GM19043 (cell line): ENCODE data around the gene SLC38A9.

Experiments used
- ATAC-seq: cut with Tn5 transposase; IDR thresholded peaks from one replicate; pipeline ENCODE4 v1.9.1; 2021; ENCODE audit warnings: low read depth; ENCODE audit not compliant: unreplicated experiment

SLC38A9 gene

GRCh38 chr5:55665065-55665464 lies 47.1 kb downstream of the SLC38A9 start:
- no peak for ATAC-seq

- ATAC-seq: no peak
Measured at GRCh38 chr5:55657443-55657842, 54.7 kb downstream of the SLC38A9 start.

DNA sequence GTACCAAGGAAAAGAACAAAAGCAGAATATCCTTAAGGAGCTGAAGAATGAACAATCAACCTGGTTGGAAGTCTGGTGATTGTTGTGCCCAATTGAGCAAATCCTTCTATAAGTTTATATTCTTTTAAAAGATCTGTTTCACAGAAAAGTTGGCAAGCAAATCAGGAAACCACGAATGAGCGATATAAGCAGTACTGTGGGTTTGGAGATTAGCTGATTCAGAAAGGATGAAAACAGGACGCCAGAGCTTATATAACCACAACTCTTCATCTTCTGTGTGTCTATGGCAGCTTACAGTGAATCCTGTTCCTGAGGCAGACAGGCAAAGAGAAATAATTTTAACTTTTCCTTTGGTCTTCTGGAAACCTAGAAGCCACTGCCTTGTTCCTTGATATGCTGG lies 61.7 kb downstream of the SLC38A9 start:
- no peak for ATAC-seq

DNA sequence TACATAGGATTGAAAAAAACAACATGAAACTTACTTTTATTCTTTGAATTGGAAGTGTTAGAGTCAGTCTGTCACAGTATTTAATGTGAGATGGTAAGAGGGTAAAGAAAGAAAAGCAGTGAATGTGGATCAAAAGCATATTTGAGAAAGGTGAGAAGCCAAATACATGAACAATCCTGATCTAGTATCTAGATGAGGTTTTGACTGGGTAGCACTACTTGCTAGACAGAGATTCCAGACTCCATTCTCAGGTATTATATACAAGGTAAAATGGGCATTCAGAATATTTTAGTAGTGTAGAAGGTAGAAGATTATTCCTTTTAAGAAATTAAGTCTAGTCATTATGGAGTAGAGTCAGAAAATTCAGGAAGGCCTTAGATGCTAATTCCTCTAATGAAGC lies 62.2 kb downstream of the SLC38A9 start:
- ATAC-seq: no peak

GRCh38 chr5:55645304-55645703 lies 66.8 kb downstream of the SLC38A9 start:
- ATAC-seq: no peak

DNA sequence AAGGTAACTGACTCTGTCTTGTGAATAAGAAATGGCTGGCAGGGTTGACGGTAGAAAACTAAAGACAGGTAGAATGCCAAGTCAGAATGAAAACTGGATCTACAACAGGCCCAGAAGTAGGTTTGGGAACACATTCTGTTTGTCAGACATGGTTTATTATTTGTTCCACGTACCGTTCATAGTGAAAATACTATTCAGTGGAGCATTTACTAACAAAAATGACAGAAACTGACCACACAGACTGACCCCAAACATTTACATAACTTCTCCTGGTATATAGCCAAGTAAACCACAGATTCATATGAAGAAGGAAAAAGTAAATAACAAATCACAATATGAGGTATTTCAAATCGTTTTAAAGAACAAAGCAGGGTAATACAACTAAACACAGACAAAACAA lies 73.7 kb downstream of the SLC38A9 start:
- ATAC-seq: no peak

- no peak for ATAC-seq
Measured at GRCh38 chr5:55638051-55638450, 74.1 kb downstream of the SLC38A9 start.

DNA sequence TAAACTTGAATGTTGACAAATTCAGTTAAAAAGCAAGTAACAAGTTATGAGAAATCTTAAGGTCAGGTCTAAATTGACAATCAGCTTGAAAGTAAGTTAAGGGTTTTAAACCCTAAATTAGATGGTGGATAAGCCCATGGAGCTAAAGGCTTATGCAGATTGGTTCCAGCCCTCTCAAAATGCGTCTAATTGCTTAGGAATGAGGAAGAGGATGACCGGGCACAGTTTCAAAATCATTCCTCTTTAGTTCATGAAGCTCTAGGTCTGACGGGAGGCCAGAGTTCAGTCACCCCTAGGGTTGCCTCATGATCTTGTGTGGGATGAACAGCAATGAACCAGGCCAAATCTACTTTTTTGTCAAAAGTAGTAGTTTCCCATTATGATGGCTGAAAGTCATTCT lies 75.4 kb downstream of the SLC38A9 start:
- no peak for ATAC-seq

DNA sequence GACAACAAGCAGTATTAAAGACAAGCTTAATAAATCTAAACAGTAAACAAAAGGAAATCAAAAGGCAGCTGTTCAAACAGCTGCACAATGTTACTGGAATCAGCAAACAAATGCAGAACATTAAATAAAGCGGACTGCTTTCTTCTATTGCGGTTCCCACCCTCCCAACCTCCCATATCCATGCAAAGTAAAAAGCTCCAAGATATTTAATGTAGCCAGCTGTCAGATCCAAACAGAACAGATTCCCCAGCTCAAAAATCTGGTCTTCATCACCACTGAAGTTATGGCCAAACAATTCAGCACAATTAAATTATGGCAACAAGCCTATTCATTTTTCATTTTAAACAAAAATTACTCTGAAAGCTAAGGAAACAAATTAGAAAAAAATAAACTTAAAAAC lies 75.9 kb downstream of the SLC38A9 start:
- ATAC-seq: no peak

DNA sequence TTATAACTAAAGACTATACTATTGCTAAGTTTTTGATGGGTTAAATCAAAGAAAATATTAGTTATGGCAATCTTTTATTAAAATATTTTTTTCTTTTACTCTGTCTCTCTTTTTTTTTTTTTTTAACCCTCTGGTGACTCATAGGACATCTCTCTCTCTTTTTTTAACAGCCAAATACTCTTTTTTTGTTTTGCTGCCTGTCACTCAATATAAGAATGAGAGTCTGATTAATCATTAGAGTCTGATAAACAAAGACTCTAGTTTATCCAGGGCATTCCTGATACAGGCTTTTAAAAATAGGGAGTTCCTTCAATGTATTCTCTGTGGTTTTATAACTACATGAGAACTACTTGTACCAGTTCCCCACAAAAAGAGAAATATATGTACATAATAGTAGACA lies 77.3 kb downstream of the SLC38A9 start:
- ATAC-seq: no peak

- no peak for ATAC-seq
Measured at GRCh38 chr5:55634209-55634805, 77.8 kb downstream of the SLC38A9 start.

GRCh38 chr5:55633574-55634208 lies 78.4 kb downstream of the SLC38A9 start:
- no peak for ATAC-seq

DNA sequence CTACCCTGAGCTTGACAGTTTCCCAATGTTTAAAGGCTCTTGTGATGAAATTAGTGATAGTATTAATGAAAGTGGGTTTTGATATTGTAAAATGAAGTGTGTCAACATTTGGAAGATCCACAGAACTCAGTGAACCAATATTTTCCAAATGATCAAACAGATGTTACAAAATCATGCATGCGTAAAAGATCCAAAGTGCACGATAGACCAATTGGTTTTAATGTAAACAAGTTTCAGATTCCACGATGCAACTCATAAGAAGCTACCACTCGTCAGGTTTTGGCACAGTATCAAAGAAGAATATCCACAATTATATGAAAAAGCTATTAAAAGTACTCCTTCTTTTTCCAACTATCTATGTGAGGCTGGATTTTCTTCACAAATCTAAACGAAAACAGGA lies 82.3 kb downstream of the SLC38A9 start:
- no peak for ATAC-seq

DNA sequence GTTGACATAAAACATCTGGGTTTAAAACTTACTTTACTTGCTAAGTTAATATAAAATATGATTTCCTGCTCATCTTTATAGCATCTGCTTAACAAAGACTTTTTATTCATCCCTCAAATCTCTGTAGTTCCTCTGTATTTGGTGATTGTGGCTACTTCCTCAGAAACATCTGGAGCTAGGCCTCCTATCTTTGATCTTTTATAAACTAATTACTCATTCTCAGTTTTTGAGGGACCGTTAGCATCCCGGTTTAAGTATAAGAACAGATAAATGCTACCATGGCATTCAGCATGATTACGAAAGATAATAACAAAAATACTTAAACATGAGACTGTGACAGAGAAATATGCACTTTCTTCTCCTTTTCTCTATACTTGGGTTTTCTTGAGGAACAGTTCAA lies 85.3 kb downstream of the SLC38A9 start:
- ATAC-seq: no peak

GRCh38 chr5:55625913-55626312 lies 86.2 kb downstream of the SLC38A9 start:
- no peak for ATAC-seq

- ATAC-seq: no peak
Measured at GRCh38 chr5:55625589-55625909, 86.6 kb downstream of the SLC38A9 start.

DNA sequence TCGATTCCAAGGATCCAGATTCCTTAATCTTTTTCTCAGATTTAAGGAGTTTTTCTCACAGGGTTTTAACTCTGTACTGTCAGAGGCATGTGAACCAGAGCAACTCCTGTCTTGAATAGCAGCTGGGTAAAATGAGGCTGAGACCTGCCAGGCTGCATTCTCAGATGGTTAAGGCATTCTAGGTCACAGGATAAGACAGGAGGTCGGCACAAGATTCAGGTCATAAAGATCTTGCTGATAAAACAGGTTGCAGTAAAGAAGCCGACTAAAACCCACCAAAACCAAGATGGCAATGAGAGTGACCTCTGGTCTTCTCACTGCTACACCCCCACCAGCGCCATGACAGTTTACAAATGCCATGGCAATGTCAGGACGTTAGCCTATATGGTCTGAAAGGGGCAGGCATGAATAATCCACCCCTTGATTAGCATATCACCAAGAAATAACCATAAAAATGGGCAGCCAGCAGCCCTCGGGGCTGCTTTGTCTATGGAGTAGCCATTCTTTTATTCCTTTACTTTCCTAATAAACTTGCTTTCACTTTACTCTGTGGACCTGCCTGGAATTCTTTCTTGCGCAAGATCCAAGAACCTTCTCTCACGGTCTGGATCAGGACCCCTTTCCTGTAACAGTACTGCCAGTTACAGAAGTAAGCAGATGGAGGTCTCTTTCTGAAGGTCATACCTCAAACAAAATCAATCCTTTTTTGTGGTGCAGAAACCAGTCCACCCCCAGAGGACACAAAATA lies 87.1 kb downstream of the SLC38A9 start:
- ATAC-seq: no peak

DNA sequence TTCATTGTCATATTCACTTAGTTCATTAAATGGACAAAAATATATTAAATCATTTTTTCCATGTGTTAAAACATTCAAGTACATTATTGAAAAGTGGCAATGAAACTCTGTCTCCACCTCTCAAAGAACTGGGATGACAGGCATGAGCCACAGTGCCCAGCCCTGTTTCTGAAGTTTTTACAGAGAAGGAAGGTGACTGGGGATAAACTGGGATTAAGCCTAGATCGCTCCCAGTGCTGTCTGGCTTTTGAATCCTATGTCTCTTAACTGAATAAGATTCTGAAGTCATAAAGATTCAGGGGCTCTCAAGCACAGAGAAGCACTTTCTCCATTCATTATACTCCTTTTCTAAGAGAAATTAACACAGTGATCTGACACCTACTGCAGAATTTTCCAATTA lies 88.3 kb downstream of the SLC38A9 start:
- ATAC-seq: no peak

- ATAC-seq: no peak
Measured at GRCh38 chr5:55622460-55622859, 89.7 kb downstream of the SLC38A9 start.

- no peak for ATAC-seq
Measured at GRCh38 chr5:55621229-55621628, 90.9 kb downstream of the SLC38A9 start.

GRCh38 chr5:55620766-55621160 lies 91.4 kb downstream of the SLC38A9 start:
- no peak for ATAC-seq
